Ishikawa (cell line): ENCODE data around the gene TUBA1A.
A peak's percentile ranks its signal among the peaks of the same experiment; 100 is the strongest.

ENCODE experiments used
- CEBPB ChIP-seq: IDR thresholded peaks from 2 replicates; pipeline ENCODE4 v1.6.1; 2012
- CREB1 ChIP-seq: IDR thresholded peaks from 2 replicates; pipeline ENCODE4 v1.6.1; 2012; ENCODE audit warnings: low read depth
- EGR1 ChIP-seq: IDR thresholded peaks from 2 replicates; pipeline ENCODE4 v1.6.1; 2012
- EP300 ChIP-seq: IDR thresholded peaks from 2 replicates; pipeline ENCODE4 v1.6.1; 2012; ENCODE audit warnings: borderline replicate concordance
- FOXM1 ChIP-seq: IDR thresholded peaks from 2 replicates; pipeline ENCODE4 v1.6.1; 2012; ENCODE audit warnings: low read depth, borderline replicate concordance
- NFIC ChIP-seq: IDR thresholded peaks from 2 replicates; pipeline ENCODE4 v1.6.1; 2012
- RAD21 ChIP-seq: IDR thresholded peaks from 2 replicates; pipeline ENCODE4 v1.6.1; 2012; ENCODE audit warnings: low read depth
- TAF1 ChIP-seq: IDR thresholded peaks from 2 replicates; pipeline ENCODE4 v1.6.1; 2012; ENCODE audit warnings: low read depth, mild to moderate bottlenecking
- TCF12 ChIP-seq: IDR thresholded peaks from 2 replicates; pipeline ENCODE4 v1.6.1; 2012; ENCODE audit warnings: low read depth
- TEAD4 ChIP-seq: IDR thresholded peaks from 2 replicates; pipeline ENCODE4 v1.6.1; 2012
- YY1 ChIP-seq: IDR thresholded peaks from 2 replicates; pipeline ENCODE4 v1.6.1; 2012; ENCODE audit warnings: low read depth
- ZBTB7A ChIP-seq: IDR thresholded peaks from 2 replicates; pipeline ENCODE4 v1.6.1; 2012; ENCODE audit warnings: low read depth
- TF ChIP-seq, protein P1 (sequence below): IDR thresholded peaks from 2 replicates; pipeline ENCODE4 v1.6.1; 2012
- TF ChIP-seq, protein P2 (sequence below): IDR thresholded peaks from 2 replicates; pipeline ENCODE4 v1.6.1; 2012; ENCODE audit warnings: low read depth, mild to moderate bottlenecking
- TF ChIP-seq, protein P3 (sequence below): IDR thresholded peaks from 2 replicates; pipeline ENCODE4 v1.6.1; 2012

Gene TUBA1A

DNA sequence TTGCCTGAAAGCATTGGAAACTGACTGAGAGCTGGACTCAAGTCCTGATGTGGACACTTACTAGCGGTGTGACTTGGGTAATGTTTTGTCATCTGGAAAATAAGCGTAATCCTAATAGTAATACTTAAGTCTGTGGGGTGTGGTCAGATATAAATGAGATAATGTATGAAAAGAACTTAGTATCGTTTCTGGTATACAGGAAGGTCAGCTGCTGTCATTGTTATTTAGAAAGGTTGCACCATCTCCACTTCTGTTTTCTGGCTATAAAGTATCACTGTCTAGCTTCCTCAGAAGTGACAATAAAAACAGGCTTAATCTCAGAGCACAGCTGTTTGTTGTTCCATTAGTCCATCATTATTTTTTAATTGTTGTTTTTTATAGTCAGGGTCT lies 41.9 kb upstream of the TUBA1A start:
- TF ChIP-seq TCF12 (no peak), EGR1 (no peak), TEAD4 (no peak), ZBTB7A (no peak), CEBPB (no peak), YY1 (no peak), TAF1 (no peak), FOXM1 (no peak), RAD21 (no peak), NFIC (no peak), EP300 (no peak)
- TF ChIP-seq, protein P1, sequence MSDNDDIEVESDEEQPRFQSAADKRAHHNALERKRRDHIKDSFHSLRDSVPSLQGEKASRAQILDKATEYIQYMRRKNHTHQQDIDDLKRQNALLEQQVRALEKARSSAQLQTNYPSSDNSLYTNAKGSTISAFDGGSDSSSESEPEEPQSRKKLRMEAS: no peak

DNA sequence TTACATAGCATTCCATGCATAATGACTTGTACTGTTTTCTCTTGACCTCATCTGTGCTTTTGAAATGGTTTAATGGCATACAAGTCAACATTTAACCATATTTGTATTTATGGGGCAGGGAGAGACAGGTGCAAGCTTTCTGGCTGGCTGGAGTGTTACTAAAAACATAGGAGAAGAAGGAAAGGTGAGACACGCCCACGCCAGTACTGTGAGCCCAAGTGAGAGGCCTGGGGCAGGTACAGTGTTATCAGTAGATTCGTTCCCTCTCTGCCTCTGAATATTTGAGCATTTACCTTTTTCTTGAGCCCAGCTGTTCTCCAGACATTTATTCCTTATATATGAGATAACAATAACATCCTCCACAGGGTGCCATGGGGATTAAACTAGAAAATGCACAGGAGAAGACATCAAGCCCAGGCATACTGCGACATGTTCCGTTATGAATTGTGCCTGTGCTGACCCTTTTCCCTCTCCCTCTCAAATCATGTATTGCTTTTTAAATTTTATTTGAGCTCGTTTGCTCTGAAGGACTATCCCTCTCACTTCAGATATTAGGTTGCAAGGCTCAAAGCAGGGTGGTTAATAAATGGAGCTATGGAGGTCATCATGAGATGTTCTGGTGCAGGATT lies 41.4 kb upstream of the TUBA1A start:
- TF ChIP-seq TEAD4 (no peak), EP300 (no peak), CREB1 (no peak), EGR1 (no peak), CEBPB (no peak), TCF12 (no peak), YY1 (no peak), FOXM1 (no peak), TAF1 (no peak), RAD21 (no peak), ZBTB7A (no peak)
- TF ChIP-seq, protein P2, sequence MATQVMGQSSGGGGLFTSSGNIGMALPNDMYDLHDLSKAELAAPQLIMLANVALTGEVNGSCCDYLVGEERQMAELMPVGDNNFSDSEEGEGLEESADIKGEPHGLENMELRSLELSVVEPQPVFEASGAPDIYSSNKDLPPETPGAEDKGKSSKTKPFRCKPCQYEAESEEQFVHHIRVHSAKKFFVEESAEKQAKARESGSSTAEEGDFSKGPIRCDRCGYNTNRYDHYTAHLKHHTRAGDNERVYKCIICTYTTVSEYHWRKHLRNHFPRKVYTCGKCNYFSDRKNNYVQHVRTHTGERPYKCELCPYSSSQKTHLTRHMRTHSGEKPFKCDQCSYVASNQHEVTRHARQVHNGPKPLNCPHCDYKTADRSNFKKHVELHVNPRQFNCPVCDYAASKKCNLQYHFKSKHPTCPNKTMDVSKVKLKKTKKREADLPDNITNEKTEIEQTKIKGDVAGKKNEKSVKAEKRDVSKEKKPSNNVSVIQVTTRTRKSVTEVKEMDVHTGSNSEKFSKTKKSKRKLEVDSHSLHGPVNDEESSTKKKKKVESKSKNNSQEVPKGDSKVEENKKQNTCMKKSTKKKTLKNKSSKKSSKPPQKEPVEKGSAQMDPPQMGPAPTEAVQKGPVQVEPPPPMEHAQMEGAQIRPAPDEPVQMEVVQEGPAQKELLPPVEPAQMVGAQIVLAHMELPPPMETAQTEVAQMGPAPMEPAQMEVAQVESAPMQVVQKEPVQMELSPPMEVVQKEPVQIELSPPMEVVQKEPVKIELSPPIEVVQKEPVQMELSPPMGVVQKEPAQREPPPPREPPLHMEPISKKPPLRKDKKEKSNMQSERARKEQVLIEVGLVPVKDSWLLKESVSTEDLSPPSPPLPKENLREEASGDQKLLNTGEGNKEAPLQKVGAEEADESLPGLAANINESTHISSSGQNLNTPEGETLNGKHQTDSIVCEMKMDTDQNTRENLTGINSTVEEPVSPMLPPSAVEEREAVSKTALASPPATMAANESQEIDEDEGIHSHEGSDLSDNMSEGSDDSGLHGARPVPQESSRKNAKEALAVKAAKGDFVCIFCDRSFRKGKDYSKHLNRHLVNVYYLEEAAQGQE: no peak
- TF ChIP-seq, protein P3, sequence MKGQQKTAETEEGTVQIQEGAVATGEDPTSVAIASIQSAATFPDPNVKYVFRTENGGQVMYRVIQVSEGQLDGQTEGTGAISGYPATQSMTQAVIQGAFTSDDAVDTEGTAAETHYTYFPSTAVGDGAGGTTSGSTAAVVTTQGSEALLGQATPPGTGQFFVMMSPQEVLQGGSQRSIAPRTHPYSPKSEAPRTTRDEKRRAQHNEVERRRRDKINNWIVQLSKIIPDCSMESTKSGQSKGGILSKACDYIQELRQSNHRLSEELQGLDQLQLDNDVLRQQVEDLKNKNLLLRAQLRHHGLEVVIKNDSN: no peak

DNA sequence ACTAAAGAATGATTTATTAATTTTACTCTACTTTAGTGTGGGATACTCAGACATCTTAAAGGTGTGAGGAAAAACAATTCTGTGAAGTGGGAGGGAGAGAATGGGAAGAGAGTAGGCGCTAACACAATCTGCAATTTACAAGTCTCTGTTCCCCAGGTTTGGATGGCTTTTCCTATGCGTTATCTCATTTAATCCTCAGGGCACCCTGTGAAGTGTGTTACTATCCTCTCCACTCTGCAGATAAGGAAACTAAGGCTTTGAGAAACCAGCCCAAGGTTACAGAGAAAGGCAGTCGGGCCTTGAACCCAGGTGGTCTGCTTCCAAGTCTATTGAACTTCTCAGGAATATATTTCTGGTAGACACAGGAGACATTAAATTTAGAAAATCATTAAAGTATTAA lies 39.8 kb upstream of the TUBA1A start:
- TF ChIP-seq TAF1 (no peak), ZBTB7A (no peak), EP300 (no peak), CEBPB (no peak), YY1 (no peak), FOXM1 (no peak), TCF12 (no peak)
- TF ChIP-seq, protein P1: no peak
- TF ChIP-seq, protein P3: no peak

DNA sequence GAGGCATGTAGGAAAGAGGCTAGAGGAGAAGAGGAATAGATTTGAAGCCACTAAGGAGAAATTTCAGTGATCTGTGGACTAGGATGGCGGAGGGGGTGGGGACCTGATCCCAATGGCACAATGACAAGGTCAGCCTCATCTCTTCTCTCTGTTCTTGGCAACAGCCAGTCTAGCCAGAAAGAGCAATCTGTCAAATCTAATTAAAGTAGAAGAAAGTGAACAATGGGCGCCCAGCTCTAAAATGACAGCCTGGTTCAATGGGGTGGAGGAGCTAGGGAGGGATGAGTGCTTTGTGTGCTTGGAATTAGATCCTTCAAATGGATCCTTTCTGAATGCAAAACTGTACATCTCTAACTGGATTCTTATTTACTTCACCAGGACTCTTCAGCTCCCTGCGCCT lies 38.8 kb upstream of the TUBA1A start:
- TF ChIP-seq CREB1 (no peak), EP300 (no peak), ZBTB7A (no peak), RAD21 (no peak), EGR1 (no peak), TCF12 (no peak), YY1 (no peak), CEBPB (no peak), TEAD4 (no peak), FOXM1 (no peak)
- TF ChIP-seq, protein P3: no peak
- TF ChIP-seq, protein P2: no peak

DNA sequence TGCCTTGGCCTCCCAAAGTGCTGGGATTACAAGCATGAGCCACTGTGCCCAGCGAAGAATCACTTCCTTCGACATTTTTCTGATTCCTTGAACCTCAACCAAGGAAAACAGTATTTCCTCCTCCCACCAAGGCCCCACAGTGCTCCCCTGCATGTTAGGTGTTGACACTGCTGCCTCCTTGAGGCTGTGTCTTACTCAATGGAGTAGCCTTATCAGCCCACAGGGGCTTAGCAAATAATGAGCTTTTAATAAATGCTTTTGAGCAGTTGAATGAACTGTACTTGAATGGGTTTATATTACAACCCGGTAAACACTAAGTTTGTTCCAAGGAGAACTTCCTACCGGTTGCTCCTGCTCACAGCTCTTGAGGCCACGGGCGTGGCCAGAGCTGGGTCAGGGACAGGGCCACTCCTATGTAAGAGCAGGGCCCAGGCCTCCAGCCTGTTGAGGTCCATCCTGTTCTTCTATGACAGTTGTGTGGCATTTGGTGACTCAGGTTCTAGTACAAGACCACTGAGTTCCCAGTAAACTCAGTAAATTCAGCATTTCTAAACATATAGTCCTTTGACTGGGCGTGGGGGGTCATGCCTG lies 36.8 kb upstream of the TUBA1A start:
- TF ChIP-seq TEAD4 (no peak), EGR1 (no peak), YY1 (no peak), RAD21 (peak; percentile 13; the same call in 1 of the 2 replicates), FOXM1 (no peak), CREB1 (no peak), CEBPB (no peak)
- TF ChIP-seq, protein P3: no peak
